ENCODE measurements around the gene LGALS9C.
"Not testable (repeated sequence)": the region's sequence is repeated elsewhere in the genome, so short reads cannot be mapped to it uniquely, and the experiment has no call there.

LGALS9C gene

DNA sequence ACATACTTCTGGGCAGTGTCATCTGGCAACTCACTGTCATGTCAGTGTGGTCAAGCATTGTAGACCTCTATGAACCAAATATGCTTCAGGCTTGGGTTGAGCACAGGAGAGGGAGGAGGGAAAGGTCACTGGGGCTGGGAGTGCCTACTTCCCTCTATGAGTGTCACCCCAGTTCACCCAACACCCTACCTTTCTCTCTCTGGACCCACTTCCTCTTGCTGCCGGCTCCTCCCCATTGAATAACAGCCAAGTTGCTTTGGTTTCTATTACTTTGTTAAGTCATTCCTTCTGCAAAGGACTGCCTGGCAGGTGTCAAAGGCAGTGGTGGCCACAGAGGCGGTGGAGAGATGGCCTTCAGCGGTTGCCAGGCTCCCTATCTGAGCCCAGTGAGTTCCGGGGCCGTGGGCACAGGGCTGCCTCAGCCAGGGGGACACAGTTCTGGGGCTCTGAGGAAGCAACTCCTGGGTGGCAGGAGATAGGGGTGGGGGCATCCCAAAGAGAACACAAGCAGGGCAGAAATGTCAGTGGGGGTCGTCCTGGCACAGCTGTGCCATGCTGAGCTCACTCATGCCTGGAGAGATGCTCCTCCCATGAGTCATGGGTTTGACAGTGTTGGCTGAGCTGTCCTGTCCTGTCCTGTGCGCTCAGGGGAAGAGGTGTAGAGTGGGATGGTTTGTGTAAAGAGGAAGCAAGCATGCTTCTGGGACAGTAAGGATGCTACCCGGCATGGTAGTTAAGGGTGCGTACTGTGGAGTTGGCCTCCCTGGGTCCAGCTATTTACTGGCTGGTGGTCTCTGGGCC lies at the start of gene LGALS9C:
TSS of gene LGALS9C (plus strand) at position 282 of the 801 bp plus-strand sequence. CDS start at position 348, 66 bp downstream.
- DNase-seq, result not testable (repeated sequence)

DNA sequence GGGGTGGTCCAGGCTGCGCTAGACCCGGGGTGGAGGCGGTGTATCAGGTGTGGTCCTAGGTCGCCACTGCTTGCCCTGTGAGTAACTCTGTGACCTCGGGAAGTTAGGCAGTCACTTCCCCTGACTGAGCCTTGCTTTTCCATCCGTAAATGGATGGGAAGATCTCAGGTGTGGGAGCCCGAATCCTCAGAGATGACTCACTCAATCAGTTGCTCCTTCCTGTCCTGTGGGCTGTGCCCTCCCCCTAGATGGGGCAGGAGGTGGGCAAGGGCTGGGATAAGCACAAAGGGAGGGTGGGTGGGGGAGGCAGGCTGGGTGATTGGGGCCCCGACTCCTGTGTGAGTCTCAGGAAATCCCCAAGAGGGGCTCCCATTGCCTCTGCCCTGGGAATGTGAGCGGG lies 44.4 kb upstream of the LGALS9C start:
- not testable (repeated sequence) for DNase-seq

DNA sequence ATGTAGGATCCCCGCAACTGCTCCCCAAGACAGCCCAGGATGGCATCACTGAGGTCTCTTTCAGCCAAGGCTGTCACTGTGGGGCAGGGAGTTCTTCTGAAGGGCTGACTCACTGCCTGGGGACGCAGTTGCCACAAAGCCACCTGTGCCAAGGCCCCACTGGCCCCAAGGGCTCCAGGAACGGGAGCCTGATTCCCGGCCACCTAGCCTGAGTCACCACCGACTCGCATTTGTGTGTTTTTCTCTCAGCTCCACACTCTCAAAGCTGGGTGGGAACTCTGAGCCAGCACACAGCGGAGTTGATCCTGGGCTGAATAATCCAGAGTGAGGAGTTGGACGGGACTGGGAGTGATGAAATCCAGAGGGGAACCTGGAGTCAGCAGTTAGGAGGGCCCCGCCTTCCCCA lies 37.1 kb upstream of the LGALS9C start:
- not testable (repeated sequence) for DNase-seq

- DNase-seq, result not testable (repeated sequence)
Measured at GRCh38 chr17:18442093-18442492, 34.5 kb upstream of the LGALS9C start.

GRCh38 chr17:18442532-18442931 lies 34.1 kb upstream of the LGALS9C start:
- not testable (repeated sequence) for DNase-seq

DNA sequence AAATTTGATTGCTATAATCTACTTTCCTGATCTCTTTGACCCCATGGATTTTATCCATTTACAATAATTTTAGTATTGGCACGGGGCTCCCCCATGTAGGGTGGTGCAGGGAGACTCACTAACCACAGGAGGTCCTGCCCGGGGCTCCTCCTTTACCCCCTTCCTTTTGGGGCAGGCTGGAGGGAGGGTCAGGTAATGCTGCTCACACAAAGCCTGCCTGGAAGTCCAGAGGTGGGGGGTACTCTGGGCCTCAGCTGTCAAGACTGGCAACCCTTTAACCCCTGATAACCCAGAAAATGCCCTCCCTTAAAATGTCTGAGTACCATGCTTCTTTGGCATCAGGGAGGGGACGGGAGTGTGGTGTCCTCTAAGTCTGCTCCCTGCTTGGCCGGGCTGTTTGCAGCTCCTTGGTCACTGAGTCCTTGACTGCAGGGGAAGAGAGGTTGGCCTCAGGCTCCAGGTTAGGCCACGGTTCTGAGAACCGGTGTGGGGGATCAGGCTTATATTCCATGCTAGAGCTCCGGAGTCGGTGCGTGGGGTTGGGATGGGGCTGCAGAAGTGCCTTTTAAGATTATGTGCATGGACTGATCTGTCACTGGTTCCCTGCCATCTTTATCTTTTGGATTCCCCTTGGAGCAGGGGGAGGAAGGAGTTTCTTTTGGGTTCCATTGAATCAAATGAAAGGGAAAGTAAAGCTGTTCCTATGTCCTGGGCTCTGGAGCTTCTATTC lies 28.9 kb upstream of the LGALS9C start:
- not testable (repeated sequence) for DNase-seq

- DNase-seq, result not testable (repeated sequence)
Measured at GRCh38 chr17:18448311-18448710, 28.3 kb upstream of the LGALS9C start.

DNA sequence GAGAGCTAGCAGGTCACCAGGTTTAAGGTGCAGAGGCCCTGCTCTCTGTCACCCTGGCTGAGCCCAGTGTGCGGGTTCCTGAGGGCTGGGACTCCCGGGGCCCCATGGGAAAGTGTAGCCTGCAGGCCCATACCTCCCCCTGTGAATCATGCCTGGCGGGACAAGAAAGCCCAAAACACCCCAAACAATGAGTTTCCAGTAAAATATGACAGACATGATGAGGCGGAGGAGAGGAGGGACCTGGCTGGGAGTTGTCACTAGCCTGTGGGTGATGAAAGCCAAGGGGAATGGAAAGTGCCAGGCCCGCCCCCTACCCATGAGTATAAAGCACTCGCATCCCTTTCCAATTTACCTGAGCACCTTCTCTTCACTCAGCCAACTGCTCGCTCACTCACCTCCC lies 26.8 kb upstream of the LGALS9C start:
- not testable (repeated sequence) for DNase-seq

DNA sequence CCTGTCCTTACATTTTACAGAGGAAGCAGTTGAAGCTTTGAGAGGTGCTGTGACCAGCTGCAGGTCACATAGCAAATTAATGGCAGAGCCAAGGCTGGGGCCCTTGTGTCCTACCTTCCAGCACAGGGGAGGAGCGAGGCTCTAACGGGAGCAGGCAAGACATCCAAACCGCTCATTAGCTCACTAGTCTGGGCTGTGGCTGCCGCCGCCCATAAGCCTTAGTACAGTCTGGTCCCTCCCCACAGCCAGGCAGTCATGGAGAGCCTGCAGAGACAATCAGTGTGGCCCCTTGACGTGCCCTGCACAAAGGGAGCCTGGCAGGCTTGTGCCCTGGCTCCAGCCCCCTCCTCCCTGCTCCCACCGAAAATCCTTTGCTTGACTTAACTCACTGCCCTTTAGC lies 25.6 kb upstream of the LGALS9C start:
- DNase-seq, result not testable (repeated sequence)

DNA sequence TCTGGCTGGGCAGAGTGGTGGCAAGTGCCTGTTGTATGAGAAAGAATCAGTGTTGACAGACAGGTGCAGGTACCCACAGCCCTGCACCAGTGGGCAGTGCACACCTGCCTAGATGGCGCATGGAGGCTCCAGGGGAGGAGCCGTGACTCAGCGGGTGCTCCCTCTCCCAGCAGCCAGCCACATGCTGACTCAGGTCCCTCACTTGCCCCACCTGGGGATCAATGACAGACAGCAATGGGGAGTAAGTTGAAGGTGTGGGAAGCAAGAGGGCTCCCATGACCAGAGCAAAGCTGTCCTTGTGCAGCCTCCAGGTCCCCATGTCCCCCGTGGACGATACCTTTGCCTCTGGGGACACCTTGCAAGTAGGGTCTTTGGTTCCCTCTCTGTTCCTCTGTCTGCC lies 24.6 kb upstream of the LGALS9C start:
- not testable (repeated sequence) for DNase-seq

GRCh38 chr17:18459035-18459434 lies 17.6 kb upstream of the LGALS9C start:
- not testable (repeated sequence) for DNase-seq

DNA sequence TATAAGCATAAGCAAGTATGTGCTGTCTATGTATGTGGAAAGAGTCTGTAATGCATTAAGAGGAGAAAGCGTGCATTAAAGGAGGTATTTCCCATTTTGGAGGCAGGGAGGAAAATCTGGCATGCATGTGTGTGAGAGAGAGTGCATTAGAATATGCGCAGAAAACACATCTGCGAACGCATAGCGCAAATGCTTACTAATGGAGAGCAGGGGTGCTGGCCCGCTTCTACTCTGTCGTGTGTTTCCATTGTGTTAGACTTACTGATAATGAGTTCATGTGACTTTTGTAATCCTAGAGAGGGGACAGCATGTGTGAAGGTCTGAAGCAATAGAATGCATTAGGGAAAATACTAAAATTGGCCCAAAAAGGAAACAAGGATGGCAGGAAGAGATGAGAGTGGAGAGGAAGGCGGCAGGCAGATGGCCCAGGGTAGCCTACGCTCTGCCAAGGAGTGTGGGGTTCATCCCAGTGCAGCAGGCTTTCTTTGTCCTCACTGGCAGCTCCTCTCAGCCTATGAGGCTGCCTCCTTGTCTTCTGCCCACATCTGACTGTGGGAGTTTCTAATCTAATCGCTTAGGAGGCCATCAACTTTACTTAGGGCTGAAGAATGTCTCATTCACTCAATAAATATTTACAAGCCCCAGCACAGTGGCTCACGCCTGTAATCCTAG lies 12.6 kb upstream of the LGALS9C start:
- not testable (repeated sequence) for DNase-seq

DNA sequence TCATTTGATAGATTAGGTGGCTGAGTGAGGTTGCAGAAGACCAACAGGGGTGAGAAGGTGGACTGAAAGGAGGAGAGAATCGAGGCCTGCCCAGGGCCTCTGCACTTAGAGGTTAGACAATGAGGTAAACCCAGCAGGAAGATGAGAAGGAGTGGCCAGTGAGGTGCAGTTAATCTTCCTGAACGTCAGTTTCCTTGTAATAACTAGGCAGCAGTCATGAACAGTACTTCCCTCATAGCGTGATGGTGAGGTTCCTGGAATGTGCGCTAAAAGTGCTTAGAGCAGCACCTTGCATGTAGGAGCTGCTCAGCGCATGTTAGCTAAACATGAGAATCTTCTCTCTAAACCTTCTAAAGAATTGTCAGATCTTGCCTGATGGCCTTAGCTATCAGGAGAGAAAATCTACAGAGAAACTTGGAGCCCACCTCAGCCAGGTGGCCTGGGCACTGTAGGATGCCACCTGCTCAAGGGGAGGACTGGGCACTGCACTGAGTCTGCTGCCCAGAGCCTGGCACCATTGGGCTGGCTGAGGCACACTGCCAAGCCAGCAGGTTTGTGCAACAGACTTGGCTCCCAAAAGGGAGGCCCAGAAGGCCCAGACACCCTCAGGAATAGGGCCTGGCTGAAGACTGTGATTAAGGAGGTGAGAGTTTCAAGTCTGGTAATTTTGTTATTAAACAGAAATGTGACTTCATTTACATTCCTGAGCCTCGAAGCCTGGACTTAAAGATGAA lies 10.2 kb upstream of the LGALS9C start:
- not testable (repeated sequence) for DNase-seq

- DNase-seq, result not testable (repeated sequence)
Measured at GRCh38 chr17:18467001-18467400, 9.6 kb upstream of the LGALS9C start.

- DNase-seq, result not testable (repeated sequence)
Measured at GRCh38 chr17:18468472-18469171, 8.0 kb upstream of the LGALS9C start.

GRCh38 chr17:18469837-18470236 lies 6.8 kb upstream of the LGALS9C start:
- not testable (repeated sequence) for DNase-seq

DNA sequence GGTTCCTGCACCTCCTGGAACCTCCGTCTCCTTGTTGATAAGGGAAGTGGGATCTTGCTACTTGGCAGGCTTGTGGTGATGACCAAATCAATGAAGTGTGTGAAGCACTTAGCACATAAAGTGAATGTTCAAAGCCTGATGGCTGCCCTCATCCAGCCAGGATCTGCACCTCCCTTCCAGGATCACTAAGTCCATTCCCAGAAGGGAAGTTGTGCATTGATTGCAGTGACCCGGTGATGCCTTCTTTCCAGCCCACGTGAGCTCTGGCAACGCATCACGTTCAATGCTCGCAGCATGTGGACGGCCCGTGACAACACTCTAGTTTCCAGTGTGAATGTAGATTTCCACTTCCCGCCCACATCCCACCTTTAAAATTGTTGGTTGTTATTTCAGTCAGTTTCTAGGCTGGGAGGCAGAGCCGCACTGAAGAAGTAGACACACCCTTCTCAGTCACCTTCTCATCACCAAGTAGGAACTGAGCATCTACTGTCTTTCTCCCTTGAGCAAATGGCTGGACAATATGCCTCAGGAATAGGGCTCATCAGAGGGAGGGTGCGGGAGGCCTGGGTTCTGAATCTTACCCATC lies 6.2 kb upstream of the LGALS9C start:
- not testable (repeated sequence) for DNase-seq

DNA sequence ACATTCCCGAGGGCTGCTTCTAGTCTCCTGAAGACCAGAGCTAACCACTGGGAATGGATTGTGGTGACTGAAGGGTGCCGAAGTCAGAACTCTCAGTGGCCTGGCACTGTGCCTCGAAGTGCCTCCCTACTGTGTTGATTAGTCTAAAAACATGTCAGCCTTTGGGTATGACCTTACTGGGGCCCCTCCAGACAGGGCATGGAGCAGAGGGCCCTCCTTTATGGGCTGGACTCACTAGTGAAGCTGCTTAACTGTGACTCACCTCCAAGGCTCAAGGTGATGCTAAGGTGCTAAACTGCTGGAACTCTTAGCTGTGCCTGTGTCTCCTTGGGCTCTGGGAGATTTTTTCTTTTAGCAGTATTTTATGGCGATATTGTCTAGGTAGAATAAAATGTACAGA lies 2.6 kb upstream of the LGALS9C start:
- DNase-seq, result not testable (repeated sequence)

DNA sequence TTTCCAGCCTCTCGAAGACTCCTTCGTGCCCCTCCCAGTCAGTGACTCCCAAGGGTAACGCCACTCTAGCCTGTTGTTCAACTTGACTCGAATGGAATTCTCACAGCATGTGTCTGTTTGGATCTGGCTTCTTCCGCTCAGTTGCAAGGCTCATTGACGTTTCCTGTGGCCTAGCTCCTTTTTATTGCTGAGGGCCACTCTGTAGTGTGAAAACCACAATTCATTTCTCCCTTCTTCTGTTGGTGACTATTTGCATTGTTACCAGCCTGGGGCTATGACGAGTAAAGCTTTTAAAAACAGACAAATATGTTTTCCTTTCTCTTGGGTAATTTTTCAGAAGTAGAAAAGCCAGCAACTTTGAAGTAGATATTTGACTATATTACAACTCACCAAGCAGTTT lies 1.8 kb upstream of the LGALS9C start:
- DNase-seq, result not testable (repeated sequence)

- not testable (repeated sequence) for DNase-seq
Measured at GRCh38 chr17:18477367-18477766, 778 bp downstream of the LGALS9C start.

DNA sequence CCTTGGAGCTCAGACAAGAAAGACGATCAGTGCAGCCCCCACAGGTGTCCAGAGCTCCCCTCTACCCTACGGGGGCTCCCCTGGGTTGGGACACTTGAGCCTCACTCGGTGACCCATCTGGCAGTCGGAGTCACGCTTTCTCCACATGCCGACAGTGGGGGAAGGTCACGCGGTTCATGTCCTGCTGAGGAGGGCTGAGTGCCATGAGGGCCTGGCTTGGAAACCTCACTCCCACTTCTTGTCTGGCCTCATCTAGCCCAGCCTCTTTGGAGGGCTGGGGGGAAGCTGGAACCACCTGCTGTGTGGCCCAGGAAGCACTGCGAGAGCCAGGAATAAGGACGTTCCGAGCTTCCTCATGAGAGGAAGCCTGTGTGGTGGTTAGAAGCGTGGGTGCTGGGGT lies 1.8 kb downstream of the LGALS9C start:
- DNase-seq, result not testable (repeated sequence)
